GM12873 (cell line): ENCODE measurements around the gene MRPL57.

ENCODE experiments used
- CTCF ChIP-seq: IDR thresholded peaks from 2 replicates; pipeline ENCODE4 v1.5.1; 2012; ENCODE audit warnings: low read depth, mild to moderate bottlenecking, moderate library complexity, low read length, control low read depth; ENCODE audit not compliant: insufficient read depth; ENCODE audit errors: missing control alignments

The MRPL57 gene

GRCh38 chr13:21216332-21216731, 39.9 kb downstream of the MRPL57 start:
- no peak for TF ChIP-seq CTCF

DNA sequence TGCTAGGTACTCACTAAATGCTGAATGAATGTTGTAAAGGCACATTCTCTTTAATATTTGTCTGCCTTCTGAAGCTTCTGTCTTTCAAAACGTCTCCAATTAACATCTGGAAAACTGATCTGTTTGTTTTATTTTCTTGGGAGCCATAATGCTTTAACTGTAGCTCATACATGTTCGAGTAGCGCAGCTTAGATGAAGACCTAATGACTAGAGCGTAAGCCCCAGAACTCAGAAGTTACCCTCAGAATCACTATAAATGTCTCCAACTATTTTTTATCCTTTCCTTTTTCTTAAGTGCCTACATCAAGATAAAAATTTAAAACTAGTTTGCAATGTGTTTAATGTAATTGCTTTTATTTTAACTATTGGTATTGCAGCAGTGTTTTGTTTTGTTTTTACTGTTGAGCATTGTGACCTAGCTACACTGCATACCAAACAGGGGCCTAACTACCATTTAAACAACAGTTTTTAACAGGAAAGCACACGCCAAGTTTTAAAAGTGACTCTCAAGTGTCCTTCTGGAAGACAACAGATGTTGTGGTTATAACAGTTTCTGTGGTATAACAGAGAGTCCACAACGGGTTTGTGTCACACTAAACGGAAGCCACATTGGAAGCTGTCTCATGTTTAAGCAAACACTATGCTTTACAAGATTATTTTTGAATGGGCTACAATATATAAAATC, 42.0 kb downstream of the MRPL57 start:
- no peak for TF ChIP-seq CTCF

DNA sequence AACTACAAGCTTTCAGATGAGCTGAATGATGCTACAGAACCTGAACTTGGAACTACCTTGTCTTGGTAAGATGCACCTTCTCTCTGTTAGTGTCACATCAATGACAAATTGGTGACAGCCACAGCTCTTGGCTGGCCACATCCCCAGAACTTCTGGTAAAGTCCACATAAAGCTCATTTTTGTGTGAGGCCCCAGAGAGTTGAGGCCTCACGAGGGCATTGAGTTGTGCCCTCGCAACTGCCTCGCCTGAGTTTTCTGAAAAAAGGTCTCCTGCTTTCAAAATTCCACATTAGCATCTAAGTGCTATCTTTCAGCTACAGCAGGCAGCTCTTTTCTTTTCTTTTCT, 42.6 kb downstream of the MRPL57 start:
- no peak for TF ChIP-seq CTCF

DNA sequence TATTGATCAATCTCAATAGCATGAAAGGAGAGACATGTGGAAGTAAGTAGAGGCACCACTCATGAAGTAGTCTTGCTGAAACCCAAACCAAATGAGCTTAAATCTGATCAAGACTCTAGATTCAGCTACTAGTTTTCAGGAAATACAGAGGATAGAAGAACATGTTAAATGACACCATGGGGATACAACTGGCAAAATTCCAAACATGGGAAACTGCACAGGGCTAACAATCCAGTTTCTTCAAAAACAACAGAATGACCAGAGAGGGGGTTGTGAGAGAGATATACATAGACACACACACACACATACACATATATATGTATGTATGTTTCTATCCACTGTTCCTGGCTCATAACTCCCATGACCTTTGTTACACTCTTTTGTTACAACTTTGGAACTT, 44.8 kb downstream of the MRPL57 start:
- TF ChIP-seq CTCF = no peak

GRCh38 chr13:21225082-21225481, 48.6 kb downstream of the MRPL57 start:
- TF ChIP-seq CTCF = no peak

GRCh38 chr13:21225841-21226581, 49.6 kb downstream of the MRPL57 start:
- no peak for TF ChIP-seq CTCF

DNA sequence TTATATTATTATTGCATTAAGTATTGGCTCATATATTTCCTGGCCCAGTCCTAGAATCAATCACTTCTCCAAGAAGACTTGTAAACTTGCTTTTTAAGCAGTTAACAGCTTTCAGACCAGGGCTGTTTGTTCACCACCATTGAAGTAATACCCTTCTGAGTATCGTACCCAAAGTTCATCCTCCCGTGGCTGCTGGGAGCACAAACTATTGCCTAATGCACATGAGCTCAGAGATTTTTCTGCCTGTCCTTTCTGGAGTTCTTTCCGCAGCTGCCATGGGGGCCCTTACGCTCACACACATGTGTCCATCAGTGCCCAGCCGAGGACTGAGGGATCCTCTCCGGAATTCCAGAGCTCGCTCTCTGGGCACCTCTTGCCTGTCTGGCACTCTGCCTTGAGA, 51.5 kb downstream of the MRPL57 start:
- TF ChIP-seq CTCF = no peak
